Activated T-cell treated with anti-CD3 and anti-CD28 coated beads, Interleukin-2, amount 50 U/mL, for 48 hours (primary cell): Measurements from ENCODE around the gene RGS3.

ENCODE experiments used
- DNase-seq, 2 experiments: peaks; one replicate each; pipeline ENCODE4 v3.0.0-alpha.2; 2020

Gene RGS3

GRCh38 chr9:113590991-113591898 is 127.7 kb downstream of the RGS3 start:
- peak; percentile 86 to 88 for DNase-seq

GRCh38 chr9:113591899-113592625 is 128.5 kb downstream of the RGS3 start:
- DNase-seq: no peak

- no peak for DNase-seq
These were observed 129.5 kb downstream of the RGS3 start for GRCh38 chr9:113592876-113593575.

- DNase-seq: no peak
These were observed 130.3 kb downstream of the RGS3 start for GRCh38 chr9:113593682-113594281.

- no peak for DNase-seq
These were observed 131.2 kb downstream of the RGS3 start for GRCh38 chr9:113594484-113595299.

- no peak for DNase-seq
These were observed 133.2 kb downstream of the RGS3 start for GRCh38 chr9:113596616-113597320.

GRCh38 chr9:113597390-113598241 is 134.1 kb downstream of the RGS3 start:
- DNase-seq: no peak

GRCh38 chr9:113598451-113598850 is 134.9 kb downstream of the RGS3 start:
- DNase-seq: no peak

GRCh38 chr9:113598883-113599282 is 135.4 kb downstream of the RGS3 start:
- no peak for DNase-seq

- no peak for DNase-seq
These were observed 136.1 kb downstream of the RGS3 start for GRCh38 chr9:113599646-113600022.

GRCh38 chr9:113600023-113600823 is 136.7 kb downstream of the RGS3 start:
- DNase-seq: no peak

- DNase-seq: no peak
These were observed 137.5 kb downstream of the RGS3 start for GRCh38 chr9:113600871-113601614.

GRCh38 chr9:113601656-113602055 is 138.1 kb downstream of the RGS3 start:
- DNase-seq: no peak

- peak; percentile 84 to 88 for DNase-seq
These were observed 138.9 kb downstream of the RGS3 start for GRCh38 chr9:113602126-113603047.

- no peak for DNase-seq
These were observed 139.5 kb downstream of the RGS3 start for GRCh38 chr9:113603048-113603375.

- no peak for DNase-seq
These were observed 140.2 kb downstream of the RGS3 start for GRCh38 chr9:113603773-113604172.

- DNase-seq: no peak
These were observed 140.9 kb downstream of the RGS3 start for GRCh38 chr9:113604393-113604792.

GRCh38 chr9:113606510-113606909 is 143.0 kb downstream of the RGS3 start:
- no peak for DNase-seq
